HCEC 1CT (cell line): ENCODE results near the gene DOCK10.

ENCODE experiments used
- DNase-seq: peaks from one replicate; pipeline ENCODE4 v3.0.0-alpha.2; 2017

The DOCK10 gene

DNA sequence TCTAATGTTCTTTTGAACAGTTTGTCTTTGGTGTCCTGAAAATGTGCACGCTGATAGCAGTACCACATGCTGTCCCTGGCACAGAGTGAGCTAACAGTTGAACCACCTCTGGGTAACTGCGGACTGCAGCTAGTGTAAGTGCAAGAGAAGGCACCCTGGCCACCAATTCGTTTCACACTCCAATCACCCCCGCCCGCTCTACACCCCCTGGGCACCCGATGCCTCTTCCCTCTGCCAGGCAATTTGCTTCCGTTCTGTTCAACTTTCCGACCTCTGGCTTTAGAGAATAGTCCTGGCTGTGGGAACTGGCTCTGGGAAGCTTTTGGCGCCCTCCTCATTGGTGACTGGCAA is 1.4 kb downstream of the DOCK10 start:
- DNase-seq: peak; percentile 40

DNA sequence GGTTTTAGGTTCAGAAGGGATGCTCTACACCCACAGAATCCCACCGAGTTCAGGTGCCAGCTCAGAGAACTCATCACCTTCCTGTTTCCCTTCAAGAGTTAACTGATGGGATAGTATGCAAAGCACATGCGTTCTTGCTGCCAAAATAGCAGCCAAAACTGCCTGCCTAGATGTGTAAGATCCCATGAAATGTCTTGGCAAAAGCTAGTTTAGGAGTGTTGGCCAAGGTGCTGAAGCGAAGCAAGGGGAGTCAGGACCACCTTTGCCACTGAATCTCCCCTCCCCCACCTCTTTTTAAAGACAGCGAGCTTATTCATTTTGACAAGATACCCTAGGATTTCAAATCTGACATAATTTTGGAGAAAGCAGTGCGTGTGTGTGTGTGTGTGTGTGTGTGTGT is 2.1 kb downstream of the DOCK10 start:
- no peak for DNase-seq

- no peak for DNase-seq
Measured at GRCh38 chr2:225038231-225038523, 4.1 kb downstream of the DOCK10 start.

- no peak for DNase-seq
Measured at GRCh38 chr2:225037415-225038230, 4.6 kb downstream of the DOCK10 start.

GRCh38 chr2:225036431-225036830 is 5.8 kb downstream of the DOCK10 start:
- DNase-seq: no peak

DNA sequence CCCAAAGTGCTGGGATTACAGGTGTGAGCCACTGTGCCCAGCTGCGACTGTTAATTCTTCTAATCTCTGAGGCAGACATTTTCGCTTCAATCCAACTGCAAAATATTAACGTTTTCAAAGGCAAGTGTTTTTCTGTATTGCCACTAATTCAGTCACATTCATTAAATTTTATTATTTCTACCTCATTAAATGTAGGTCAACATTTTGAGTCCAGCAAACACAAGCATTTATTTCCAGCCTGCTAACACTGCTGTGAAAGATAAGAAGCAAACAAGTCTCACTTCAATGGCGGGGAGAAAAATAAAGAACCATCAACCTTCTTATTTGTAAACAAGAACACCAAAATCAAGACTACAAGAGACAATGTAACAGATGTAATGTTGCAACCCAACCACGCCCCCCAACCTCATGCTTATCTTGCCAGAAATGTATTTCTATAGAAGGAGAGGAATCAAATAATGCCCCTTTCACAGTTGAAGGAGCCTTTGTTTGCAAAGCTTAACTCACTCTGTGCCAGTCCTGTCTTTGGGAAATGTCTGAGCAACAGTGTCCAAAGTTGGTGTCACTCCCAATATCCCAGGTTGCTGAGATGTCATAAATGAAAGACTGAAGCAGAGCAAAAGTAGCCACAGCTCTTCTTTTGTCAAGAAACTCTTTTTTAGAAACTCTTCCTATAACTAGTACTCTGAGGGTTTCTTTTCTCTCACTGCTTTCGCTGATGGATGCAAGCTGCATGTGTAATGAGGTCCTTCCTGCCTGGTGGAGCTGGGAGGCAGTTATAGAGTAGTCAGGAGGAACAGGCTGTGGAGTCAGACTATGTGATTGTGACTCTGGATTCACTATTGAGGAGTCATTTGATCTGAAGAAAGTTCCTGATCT is 8.6 kb downstream of the DOCK10 start:
- DNase-seq: no peak

DNA sequence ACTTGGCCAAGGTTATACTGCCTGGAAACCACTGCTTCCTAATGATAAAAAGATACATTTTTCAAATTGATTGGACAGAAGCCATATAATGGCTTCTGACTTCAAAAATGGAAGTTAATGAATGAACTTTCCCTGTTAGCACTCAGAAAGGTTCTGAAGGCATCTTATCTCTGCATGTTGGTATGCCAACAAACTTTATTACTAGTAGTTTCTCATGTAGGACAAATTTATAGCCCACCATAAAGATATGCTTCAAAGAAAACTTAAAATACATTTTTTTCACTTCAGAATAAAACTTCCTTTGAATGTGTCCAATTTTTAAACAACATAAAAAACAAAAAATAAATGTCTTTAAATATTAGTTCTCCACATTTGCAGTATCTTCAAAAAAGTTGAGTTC is 10.0 kb downstream of the DOCK10 start:
- no peak for DNase-seq

- no peak for DNase-seq
Measured at GRCh38 chr2:225031599-225031998, 10.7 kb downstream of the DOCK10 start.

DNA sequence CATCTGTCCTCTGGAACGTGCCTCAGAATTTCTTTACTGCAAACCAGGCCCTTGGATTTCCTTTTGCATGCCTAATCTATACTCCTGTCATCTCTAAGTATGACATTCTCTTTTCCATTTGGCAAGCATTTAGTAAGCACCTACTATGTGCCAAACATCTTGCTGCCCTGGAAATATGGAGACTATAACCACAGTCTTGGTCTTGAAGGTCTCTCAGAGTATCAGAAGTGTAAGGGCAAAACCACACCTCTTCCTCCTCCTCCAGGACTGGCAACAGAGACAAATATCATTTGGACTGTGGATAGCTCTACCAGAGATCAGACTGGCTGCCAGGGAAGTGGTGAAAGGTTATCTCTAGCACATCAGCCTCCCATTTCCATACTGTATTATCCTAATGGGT is 11.4 kb downstream of the DOCK10 start:
- DNase-seq: no peak

DNA sequence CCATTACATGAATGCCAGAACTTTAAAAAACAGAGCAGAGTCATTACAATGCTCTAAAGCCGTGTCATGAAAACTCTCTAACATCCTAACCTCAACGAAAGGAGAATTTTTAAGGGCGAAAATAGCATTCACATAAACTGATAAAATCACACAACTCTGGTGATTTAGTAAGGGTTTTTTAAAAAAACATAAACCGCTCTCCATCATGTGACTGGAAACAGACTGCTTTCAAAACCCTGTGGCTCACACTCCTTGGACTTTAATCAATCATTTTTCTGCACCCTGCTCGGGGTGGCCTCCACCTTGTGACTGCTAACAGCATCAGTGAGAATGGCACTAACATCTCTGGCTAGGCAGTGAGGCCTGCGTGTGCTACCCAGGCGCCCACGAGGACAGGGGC is 12.1 kb downstream of the DOCK10 start:
- no peak for DNase-seq

- no peak for DNase-seq
Measured at GRCh38 chr2:225028572-225028971, 13.7 kb downstream of the DOCK10 start.

- no peak for DNase-seq
Measured at GRCh38 chr2:225027061-225027762, 15.1 kb downstream of the DOCK10 start.

DNA sequence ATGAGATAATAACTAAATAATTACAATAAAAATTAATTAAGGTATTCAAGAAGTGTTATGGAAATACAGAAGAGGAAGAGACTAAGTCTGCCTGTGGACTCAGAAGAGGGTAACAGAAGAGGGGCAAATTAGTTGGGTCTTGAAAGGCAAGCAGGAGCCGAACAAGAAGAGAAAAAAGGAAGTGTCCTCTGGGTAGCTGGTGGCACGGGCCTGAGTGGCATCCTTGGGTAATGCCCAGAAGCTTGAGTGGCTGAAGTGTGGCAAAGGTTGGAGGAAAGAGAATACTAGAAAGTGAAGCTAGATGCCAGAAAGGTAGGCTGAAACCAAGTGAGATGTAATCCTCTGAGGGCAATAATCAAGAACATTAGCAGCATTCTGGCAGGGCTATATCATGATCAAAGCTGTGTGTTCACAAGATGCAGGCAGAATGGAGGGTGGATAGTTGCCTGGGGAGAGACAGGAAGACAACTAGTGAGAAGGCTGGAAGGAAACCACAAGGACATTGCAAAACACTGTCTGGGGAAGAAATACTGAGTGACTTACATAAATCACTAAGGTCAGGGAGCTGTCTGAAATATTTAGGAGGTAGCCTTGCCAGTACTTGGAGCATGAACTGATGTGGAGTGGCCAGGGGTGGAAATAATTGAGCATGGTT is 16.2 kb downstream of the DOCK10 start:
- DNase-seq: peak; percentile 84

DNA sequence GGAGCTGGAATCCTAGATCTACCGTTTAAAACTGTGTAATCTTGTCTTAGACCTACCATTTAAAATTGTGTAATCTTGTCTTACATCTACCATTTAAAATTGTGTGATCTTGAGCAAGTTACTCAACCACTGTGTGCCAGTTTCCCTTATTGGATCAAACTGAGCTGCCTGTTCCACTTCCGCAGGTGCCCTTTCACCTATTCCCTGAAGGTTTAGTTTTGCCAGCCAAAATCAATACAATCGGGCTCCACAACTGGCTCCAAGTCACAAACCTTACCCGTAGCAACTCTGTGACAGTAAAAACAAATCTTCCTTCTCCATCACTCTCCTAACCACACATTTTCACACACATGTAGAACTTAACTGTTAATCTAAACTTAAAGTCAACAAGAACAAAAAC is 20.1 kb downstream of the DOCK10 start:
- DNase-seq: no peak

GRCh38 chr2:225020168-225020849 is 22.0 kb downstream of the DOCK10 start:
- no peak for DNase-seq

GRCh38 chr2:225019105-225019504 is 23.2 kb downstream of the DOCK10 start:
- no peak for DNase-seq

GRCh38 chr2:225017713-225018112 is 24.6 kb downstream of the DOCK10 start:
- no peak for DNase-seq

DNA sequence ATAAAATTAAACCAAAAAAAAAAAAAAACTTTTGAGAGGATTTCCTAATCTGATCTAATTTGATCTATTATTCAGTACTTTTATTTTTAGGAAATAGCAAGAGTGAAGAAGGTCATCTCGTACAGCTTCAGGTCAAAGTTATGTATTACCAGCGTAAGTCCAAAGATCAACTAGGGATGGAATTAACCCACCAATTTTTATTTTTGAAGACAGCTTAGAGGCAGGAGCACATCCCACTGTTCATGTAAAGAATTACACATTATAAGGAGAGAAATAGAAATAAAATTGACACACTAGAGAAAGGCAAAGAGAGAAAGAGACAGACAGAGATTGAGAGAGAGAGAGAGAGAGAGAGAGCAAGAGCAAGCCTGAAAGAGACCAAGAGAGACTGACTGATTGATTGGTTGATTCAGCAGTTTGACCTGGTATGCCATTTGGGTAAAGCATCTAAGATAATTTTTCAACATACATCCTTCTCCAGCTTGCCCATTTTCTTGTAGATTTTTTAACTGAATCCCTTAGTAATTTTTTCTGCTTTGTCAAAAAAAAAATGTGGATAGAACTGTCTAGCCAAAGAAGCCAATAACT is 25.1 kb downstream of the DOCK10 start:
- no peak for DNase-seq

- no peak for DNase-seq
Measured at GRCh38 chr2:225013425-225014365, 28.6 kb downstream of the DOCK10 start.

DNA sequence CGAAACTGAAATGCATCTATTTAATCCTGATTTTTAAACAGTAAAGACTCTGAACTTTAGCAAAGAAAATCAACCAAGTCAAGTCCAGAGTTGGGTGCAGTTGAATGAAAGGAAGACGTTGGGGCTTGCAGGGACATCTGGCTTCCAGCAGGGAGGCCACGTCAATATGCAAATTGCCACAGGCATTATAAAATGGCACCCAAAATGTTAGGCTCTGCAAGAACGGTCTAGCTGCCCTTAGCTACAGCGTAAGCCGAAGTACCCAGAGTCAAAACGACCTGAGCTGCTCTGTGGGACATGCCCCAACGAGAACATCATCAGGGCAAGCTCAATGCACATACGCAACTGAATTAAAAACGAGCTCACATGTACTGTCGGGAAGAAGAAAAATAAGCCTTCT is 30.7 kb downstream of the DOCK10 start:
- no peak for DNase-seq

- DNase-seq: peak; percentile 91
Measured at GRCh38 chr2:225010804-225011203, 31.5 kb downstream of the DOCK10 start.
